ENCODE data around the gene FAM228A.

FAM228A gene

GRCh38 chr2:24233321-24233720, 58.5 kb downstream of the FAM228A start:
- TF ChIP-seq CTCF (IDR thresholded peaks at IDR 0.05): no peak
- DNase-seq: no peak
- Mint-ChIP-seq H3K9me3 (no peaks in the 10 kb centered on the region), H3K27me3 (ENCODE audit: low read depth, poor library complexity) (no peaks in the 10 kb centered on the region), H3K36me3 (ENCODE audit: low read depth) (no peaks in the 10 kb centered on the region), H3K27ac (no peak overlapping the region), H3K4me1 (peaks cover 4% of the 10 kb centered on the region), H3K4me3 (no peak overlapping the region)

- peaks cover 9% of the 10 kb centered on the region for H3K4me1 Mint-ChIP-seq
- no peak overlapping the region for H3K4me3 Mint-ChIP-seq
- H3K36me3 Mint-ChIP-seq (ENCODE audit: low read depth): no peaks in the 10 kb centered on the region
- H3K27me3 Mint-ChIP-seq (ENCODE audit: low read depth, poor library complexity): no peaks in the 10 kb centered on the region
- no peak for DNase-seq
- no peaks in the 10 kb centered on the region for H3K9me3 Mint-ChIP-seq
- H3K27ac Mint-ChIP-seq: peak overlapping the region; percentile 4
- TF ChIP-seq CTCF (IDR thresholded peaks at IDR 0.05): no peak
Observed at GRCh38 chr2:24237313-24237712, 62.5 kb downstream of the FAM228A start.

GRCh38 chr2:24238158-24238557, 63.3 kb downstream of the FAM228A start:
- Mint-ChIP-seq H3K4me3 (no peak overlapping the region), H3K27ac (no peak overlapping the region), H3K36me3 (ENCODE audit: low read depth) (no peaks in the 10 kb centered on the region), H3K9me3 (no peaks in the 10 kb centered on the region), H3K4me1 (peaks cover 9% of the 10 kb centered on the region), H3K27me3 (ENCODE audit: low read depth, poor library complexity) (no peaks in the 10 kb centered on the region)
- DNase-seq: no peak
- TF ChIP-seq CTCF (IDR thresholded peaks at IDR 0.05): no peak

- no peak for TF ChIP-seq CTCF (IDR thresholded peaks at IDR 0.05)
- Mint-ChIP-seq H3K36me3 (ENCODE audit: low read depth) (no peaks in the 10 kb centered on the region), H3K27me3 (ENCODE audit: low read depth, poor library complexity) (no peaks in the 10 kb centered on the region), H3K27ac (no peak overlapping the region), H3K9me3 (no peaks in the 10 kb centered on the region), H3K4me3 (no peak overlapping the region), H3K4me1 (peaks cover 9% of the 10 kb centered on the region)
- no peak for DNase-seq
Observed at GRCh38 chr2:24239553-24239952, 64.7 kb downstream of the FAM228A start.
